ENCODE measurements around the gene PRKG1. TPM values are rescaled to one million over a fixed set of nuclear protein-coding genes. Genes with fewer than 3 reads are reported as not detected.
A peak's percentile ranks its signal among the peaks of the same experiment; 100 is the strongest.
"Not testable (repeated sequence)": the region's sequence is repeated elsewhere in the genome, so short reads cannot be mapped to it uniquely, and the experiment has no call there.

PRKG1 gene
- total RNA-seq, 1 experiment from 2014 or later: not detected

DNA sequence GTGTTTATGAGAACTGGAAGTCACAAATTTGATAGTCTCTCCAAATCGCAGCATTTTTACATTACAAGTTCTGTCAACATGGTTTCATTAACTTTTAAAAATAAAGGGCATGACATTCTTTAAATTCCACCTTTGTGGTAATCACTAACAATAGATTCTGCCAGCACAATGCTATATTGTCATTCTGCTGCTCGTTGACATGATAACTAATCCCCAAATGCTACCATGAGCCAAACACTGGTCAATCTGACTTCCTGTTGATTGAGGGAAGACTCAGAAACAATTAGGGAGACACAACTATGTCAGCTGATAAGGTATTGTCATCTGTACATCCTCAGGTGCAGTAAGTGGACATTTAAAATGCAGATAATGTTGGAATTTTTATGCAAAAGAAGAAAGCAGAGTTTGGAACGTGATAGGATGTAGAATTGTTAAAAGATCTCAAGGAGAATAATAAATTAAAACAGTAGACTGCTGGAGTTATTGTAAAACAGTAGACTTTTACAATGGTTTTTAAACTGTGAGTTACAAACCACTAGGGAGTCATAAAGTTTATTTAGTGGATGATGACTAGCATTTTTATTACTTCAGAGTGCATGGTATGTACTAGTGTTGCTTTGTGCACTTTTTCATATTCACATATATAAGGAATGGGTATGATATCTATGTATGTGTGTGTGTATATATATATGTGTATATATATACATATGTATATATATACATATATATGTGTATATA lies 1113.4 kb downstream of the PRKG1 start:
- DNase-seq (ENCODE audit: low read depth): no peak
- in situ Hi-C loops (cut with HindIII; ENCODE audit: low pct_unique_long_range_greater_than_20kb, low sequenced_read_pairs): no loop called here

GRCh38 chr10:52191049-52191448 lies 1116.8 kb downstream of the PRKG1 start:
- no peak for DNase-seq (ENCODE audit: low read depth)
- in situ Hi-C loops (cut with HindIII; ENCODE audit: low pct_unique_long_range_greater_than_20kb, low sequenced_read_pairs): no loop called here

- DNase-seq (ENCODE audit: low read depth): no peak
- in situ Hi-C loops (cut with HindIII; ENCODE audit: low pct_unique_long_range_greater_than_20kb, low sequenced_read_pairs): no loop called here
These were observed 1119.9 kb downstream of the PRKG1 start for GRCh38 chr10:52194191-52194590.

- in situ Hi-C loops (cut with HindIII; ENCODE audit: low pct_unique_long_range_greater_than_20kb, low sequenced_read_pairs): no loop called here
- DNase-seq (ENCODE audit: low read depth): no peak
These were observed 1120.4 kb downstream of the PRKG1 start for GRCh38 chr10:52194716-52195115.

- in situ Hi-C loops (cut with HindIII; ENCODE audit: low pct_unique_long_range_greater_than_20kb, low sequenced_read_pairs): no loop called here
- DNase-seq (ENCODE audit: low read depth): no peak
These were observed 1122.8 kb downstream of the PRKG1 start for GRCh38 chr10:52197098-52197497.

GRCh38 chr10:52198540-52198939 lies 1124.3 kb downstream of the PRKG1 start:
- no peak for DNase-seq (ENCODE audit: low read depth)
- in situ Hi-C loops (cut with HindIII; ENCODE audit: low pct_unique_long_range_greater_than_20kb, low sequenced_read_pairs): no loop called here

DNA sequence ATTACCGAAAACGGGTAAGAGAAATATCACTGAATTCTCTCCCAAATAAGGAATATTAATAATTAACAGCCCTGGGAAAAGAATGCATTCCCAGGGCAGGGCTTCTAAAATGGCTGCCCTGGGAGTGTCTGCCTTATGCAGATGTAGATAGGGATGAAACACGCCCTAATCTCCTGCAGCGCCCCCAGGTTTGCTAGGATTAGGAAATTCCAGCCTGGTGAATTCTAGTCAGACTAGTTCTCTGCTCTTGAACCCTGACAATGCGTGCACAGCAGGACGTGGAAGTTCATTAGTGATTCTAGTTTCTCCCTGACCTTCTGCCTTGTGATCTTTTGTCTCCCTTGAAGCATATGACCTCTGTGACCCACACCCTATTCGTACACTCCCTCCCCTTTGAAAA lies 1130.6 kb downstream of the PRKG1 start:
- in situ Hi-C loops (cut with HindIII; ENCODE audit: low pct_unique_long_range_greater_than_20kb, low sequenced_read_pairs); DNase-seq (ENCODE audit: low read depth): not testable (repeated sequence)

- DNase-seq (ENCODE audit: low read depth): no peak
- in situ Hi-C loops (cut with HindIII; ENCODE audit: low pct_unique_long_range_greater_than_20kb, low sequenced_read_pairs): no loop called here
These were observed 1134.1 kb downstream of the PRKG1 start for GRCh38 chr10:52208365-52208764.

GRCh38 chr10:52210161-52210560 lies 1135.9 kb downstream of the PRKG1 start:
- in situ Hi-C loops (cut with HindIII; ENCODE audit: low pct_unique_long_range_greater_than_20kb, low sequenced_read_pairs): no loop called here
- DNase-seq (ENCODE audit: low read depth): no peak

DNA sequence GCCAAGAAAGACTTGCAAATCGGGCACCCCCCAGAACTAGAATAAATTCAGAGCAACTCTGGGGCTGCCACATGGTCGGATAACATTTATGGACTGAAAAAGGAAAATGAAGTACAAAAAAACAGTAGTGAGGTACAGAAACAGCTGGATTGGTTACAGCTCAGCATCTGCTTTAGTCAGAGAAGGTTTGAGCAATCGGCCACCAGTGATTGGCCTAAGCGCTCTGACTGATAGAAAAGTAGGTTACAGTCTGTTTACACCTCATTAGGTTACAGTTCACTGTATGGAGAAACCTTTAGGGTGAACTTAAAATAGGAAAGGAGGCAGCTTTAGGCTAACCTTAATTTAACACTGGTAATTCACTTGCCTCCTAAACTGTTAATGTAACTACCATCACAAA lies 1137.8 kb downstream of the PRKG1 start:
- in situ Hi-C loops (cut with HindIII; ENCODE audit: low pct_unique_long_range_greater_than_20kb, low sequenced_read_pairs): no loop called here
- DNase-seq (ENCODE audit: low read depth): no peak

DNA sequence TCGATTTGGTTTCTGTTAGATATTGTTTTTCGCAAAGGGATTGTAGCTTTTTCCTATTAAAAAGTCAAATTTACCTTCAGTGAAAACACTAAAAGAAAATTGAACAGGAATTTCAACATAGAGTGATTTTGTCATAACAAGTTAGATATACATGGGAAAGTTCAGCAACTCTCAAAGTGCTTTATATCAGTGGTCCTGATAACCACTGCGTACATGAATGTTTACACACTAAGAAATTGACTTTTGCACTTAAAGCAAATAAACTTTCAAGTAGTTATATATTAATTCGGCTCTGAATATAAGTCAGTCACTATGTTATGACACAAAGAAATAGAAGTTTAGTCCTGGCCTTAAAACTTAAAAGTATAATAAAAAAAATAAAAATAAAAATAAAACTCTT lies 1138.5 kb downstream of the PRKG1 start:
- in situ Hi-C loops (cut with HindIII; ENCODE audit: low pct_unique_long_range_greater_than_20kb, low sequenced_read_pairs): no loop called here

GRCh38 chr10:52213321-52213752 lies 1139.0 kb downstream of the PRKG1 start:
- in situ Hi-C loops (cut with HindIII; ENCODE audit: low pct_unique_long_range_greater_than_20kb, low sequenced_read_pairs): no loop called here
- DNase-seq (ENCODE audit: low read depth): no peak

More for the DNA sequence above, 1138.5 kb downstream of the PRKG1 start:
- DNase-seq (ENCODE audit: low read depth): no peak

DNA sequence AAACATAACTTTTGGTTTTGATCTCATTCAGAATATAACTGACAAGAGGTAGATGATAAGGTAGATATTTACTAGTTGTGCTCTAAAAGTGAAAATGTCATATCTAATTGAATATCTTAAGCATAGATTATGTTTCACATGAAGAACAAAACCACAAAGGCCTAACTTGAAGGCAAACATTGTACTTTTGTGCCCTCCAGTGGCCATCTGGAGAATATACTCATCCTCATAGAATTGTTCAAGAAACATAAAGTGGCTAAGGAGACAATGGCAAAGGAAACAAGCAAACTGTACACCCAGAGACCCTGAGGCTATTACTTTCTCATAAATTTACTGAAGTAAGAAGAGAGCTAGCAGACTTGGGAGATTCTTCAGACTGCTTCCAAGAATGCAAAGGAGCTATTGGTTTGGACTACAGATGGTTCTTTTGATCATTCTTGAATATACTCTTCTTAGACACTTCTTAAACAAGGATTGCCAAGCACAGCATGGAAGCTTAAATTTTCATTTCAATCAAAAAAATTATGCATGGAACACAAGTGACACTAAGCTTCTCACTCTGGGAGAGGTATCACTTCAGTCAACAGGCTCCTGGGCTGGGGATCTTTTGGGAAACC lies 1141.6 kb downstream of the PRKG1 start:
- in situ Hi-C loops (cut with HindIII; ENCODE audit: low pct_unique_long_range_greater_than_20kb, low sequenced_read_pairs): no loop called here
- peak; percentile 41 for DNase-seq (ENCODE audit: low read depth)

- in situ Hi-C loops (cut with HindIII; ENCODE audit: low pct_unique_long_range_greater_than_20kb, low sequenced_read_pairs): no loop called here
- DNase-seq (ENCODE audit: low read depth): peak; percentile 30
These were observed 1142.6 kb downstream of the PRKG1 start for GRCh38 chr10:52216852-52217251.

GRCh38 chr10:52217531-52217930 lies 1143.2 kb downstream of the PRKG1 start:
- in situ Hi-C loops (cut with HindIII; ENCODE audit: low pct_unique_long_range_greater_than_20kb, low sequenced_read_pairs): no loop called here
- no peak for DNase-seq (ENCODE audit: low read depth)

GRCh38 chr10:52220947-52221346 lies 1146.7 kb downstream of the PRKG1 start:
- in situ Hi-C loops (cut with HindIII; ENCODE audit: low pct_unique_long_range_greater_than_20kb, low sequenced_read_pairs): no loop called here
- no peak for DNase-seq (ENCODE audit: low read depth)

DNA sequence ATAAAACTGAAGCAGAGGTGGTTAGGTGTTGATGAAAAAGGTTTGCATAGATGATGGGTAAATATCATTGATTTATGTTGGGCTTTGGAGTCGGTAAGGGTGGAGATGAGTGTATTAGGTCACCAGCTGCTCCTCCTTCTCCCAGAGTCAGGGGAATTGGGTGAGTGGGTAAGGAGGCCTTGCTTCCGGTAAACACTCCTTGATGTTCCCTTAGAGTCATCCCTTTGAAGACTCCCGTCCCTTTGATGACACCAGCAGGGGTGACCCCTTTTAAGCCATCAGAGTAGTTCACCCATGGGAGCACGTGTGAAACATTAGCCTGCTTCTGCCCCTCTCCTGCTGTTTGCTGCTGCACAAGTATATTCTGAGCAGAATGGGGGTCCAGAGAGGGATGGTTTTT lies 1147.6 kb downstream of the PRKG1 start:
- in situ Hi-C loops (cut with HindIII; ENCODE audit: low pct_unique_long_range_greater_than_20kb, low sequenced_read_pairs): no loop called here
- no peak for DNase-seq (ENCODE audit: low read depth)

GRCh38 chr10:52226197-52226847 lies 1152.0 kb downstream of the PRKG1 start:
- no peak for DNase-seq (ENCODE audit: low read depth)
- in situ Hi-C loops (cut with HindIII; ENCODE audit: low pct_unique_long_range_greater_than_20kb, low sequenced_read_pairs): no loop called here

GRCh38 chr10:52228556-52228955 lies 1154.3 kb downstream of the PRKG1 start:
- DNase-seq (ENCODE audit: low read depth): no peak
- in situ Hi-C loops (cut with HindIII; ENCODE audit: low pct_unique_long_range_greater_than_20kb, low sequenced_read_pairs): no loop called here
